Neutrophil (primary cell): ENCODE results near the gene DNAH3.
"Not testable (repeated sequence)": the region's sequence is repeated elsewhere in the genome, so short reads cannot be mapped to it uniquely, and the experiment has no call there.

ENCODE experiments used
- H3K27ac ChIP-seq: fragments of 200-600 bp; sonication (generic); 2 replicates; pipeline ENCODE4 v1.5.1; 2016; ENCODE audit warnings: mild to moderate bottlenecking, moderate library complexity
- H3K27me3 ChIP-seq: fragments of 200-600 bp; sonication (generic); 2 replicates; pipeline ENCODE4 v1.6.0; 2016; ENCODE audit warnings: mild to moderate bottlenecking
- H3K36me3 ChIP-seq: fragments of 200-600 bp; sonication (generic); 2 replicates; pipeline ENCODE4 v1.5.1; 2017
- H3K4me1 ChIP-seq, 2 experiments: fragments of 200-600 bp in 1 of 2; sonication (generic) in 1 of 2; 1 replicate in 1 of 2; 2 replicates in 1 of 2; pipeline versions ENCODE4 v1.5.1 to v1.6.1; 2013 to 2016; ENCODE audit warnings: low read depth in 1 of 2, low read length in 1 of 2, mild to moderate bottlenecking in 1 of 2, moderate library complexity in 1 of 2; ENCODE audit not compliant: control insufficient read depth in 1 of 2, insufficient read depth in 1 of 2
- H3K4me3 ChIP-seq, 2 experiments: fragments of 200-600 bp in 1 of 2; sonication (generic) in 1 of 2; 1 replicate in 1 of 2; 2 replicates in 1 of 2; pipeline ENCODE4 v1.5.1; 2013 to 2016; ENCODE audit warnings: low read depth in 1 of 2, low read length in 1 of 2, mild to moderate bottlenecking in 1 of 2, moderate library complexity in 1 of 2
- H3K9me3 ChIP-seq: fragments of 200-600 bp; sonication (generic); 2 replicates; pipeline ENCODE4 v1.5.1; 2016
- TF ChIP-seq, protein P1 (sequence below): fragments of 200-600 bp; sonication (generic); IDR thresholded peaks from 2 replicates; pipeline ENCODE4 v1.5.1; 2016; ENCODE audit warnings: antibody characterized with exemption

The DNAH3 gene

DNA sequence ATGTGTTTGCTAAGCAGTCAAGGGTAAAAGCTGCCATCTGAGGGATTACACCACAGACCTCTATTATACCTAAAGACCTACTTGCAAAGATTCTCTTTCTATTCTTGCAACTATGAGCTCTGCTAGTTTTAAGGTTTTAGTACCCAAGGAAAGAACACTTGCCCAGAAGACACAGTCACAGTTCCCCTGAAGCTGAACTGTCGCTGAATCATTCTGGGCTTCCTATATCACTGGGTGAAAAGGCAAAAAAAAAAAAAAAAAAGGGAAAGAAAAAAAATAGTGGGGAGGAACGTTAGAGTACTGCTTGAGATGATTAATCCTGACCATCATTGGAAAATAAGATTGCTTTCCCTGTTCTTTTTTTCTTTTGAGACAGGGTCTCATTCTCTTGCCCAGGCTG lies 212.2 kb downstream of the DNAH3 start:
- Histone ChIP-seq H3K27me3 (no peaks in the 10 kb centered on the region), H3K4me1 (peaks cover 4 to 8% of the 10 kb centered on the region in 2 experiments), H3K9me3 (no peaks in the 10 kb centered on the region), H3K36me3 (no peaks in the 10 kb centered on the region), H3K27ac (no peak overlapping the region), H3K4me3 (no peak overlapping the region)
- TF ChIP-seq, protein P1, sequence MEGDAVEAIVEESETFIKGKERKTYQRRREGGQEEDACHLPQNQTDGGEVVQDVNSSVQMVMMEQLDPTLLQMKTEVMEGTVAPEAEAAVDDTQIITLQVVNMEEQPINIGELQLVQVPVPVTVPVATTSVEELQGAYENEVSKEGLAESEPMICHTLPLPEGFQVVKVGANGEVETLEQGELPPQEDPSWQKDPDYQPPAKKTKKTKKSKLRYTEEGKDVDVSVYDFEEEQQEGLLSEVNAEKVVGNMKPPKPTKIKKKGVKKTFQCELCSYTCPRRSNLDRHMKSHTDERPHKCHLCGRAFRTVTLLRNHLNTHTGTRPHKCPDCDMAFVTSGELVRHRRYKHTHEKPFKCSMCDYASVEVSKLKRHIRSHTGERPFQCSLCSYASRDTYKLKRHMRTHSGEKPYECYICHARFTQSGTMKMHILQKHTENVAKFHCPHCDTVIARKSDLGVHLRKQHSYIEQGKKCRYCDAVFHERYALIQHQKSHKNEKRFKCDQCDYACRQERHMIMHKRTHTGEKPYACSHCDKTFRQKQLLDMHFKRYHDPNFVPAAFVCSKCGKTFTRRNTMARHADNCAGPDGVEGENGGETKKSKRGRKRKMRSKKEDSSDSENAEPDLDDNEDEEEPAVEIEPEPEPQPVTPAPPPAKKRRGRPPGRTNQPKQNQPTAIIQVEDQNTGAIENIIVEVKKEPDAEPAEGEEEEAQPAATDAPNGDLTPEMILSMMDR, result no peak

DNA sequence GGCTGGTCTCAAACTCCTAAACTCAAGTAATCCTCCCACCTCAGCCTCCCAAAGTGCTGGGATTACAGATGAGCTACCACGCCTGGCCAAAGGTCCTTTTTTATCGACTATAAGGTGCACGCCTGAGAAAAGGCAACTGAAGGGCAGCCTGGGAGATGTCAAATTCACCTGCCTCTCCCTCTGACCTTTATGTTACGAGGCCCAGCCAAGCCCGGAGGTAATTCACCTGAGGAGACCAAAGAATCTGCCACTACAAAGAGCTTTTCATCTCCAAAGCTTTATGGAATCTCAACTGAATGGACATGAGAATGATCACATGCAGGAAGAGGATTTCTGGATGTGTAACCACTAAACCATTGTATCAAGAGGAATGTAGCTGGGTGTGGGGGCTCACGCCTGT lies 212.9 kb downstream of the DNAH3 start:
- Histone ChIP-seq H3K27ac (no peak overlapping the region), H3K27me3 (no peaks in the 10 kb centered on the region), H3K4me3 (no peak overlapping the region), H3K4me1 (peaks cover 4 to 8% of the 10 kb centered on the region in 2 experiments), H3K36me3 (no peaks in the 10 kb centered on the region), H3K9me3 (no peaks in the 10 kb centered on the region)
- TF ChIP-seq, protein P1, result no peak

DNA sequence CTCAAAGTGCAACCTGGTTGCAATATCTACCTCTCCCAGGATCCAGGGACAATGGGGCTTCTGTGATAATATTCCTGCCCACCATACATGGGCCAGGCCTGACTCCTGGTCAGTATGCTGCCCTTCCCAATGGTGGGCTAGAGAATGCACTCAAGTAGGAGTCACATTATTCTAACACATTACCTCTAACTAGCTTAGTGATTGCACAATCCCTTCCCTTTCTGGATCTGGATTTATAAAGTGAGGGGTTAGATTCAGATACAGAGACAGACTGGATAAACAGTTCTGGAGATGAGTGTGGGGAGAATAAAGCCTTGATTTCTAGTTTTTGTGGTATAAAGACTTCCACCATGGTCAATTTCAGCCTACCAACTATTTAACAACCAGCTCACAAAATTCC lies 217.1 kb downstream of the DNAH3 start:
- no peak overlapping the region for H3K4me3 ChIP-seq
- no peaks in the 10 kb centered on the region for H3K4me1 ChIP-seq
- H3K27ac ChIP-seq, result no peak overlapping the region
- H3K9me3 ChIP-seq, result no peaks in the 10 kb centered on the region
- TF ChIP-seq, protein P1, result no peak
- H3K27me3 ChIP-seq, result no peaks in the 10 kb centered on the region
- no peaks in the 10 kb centered on the region for H3K36me3 ChIP-seq

DNA sequence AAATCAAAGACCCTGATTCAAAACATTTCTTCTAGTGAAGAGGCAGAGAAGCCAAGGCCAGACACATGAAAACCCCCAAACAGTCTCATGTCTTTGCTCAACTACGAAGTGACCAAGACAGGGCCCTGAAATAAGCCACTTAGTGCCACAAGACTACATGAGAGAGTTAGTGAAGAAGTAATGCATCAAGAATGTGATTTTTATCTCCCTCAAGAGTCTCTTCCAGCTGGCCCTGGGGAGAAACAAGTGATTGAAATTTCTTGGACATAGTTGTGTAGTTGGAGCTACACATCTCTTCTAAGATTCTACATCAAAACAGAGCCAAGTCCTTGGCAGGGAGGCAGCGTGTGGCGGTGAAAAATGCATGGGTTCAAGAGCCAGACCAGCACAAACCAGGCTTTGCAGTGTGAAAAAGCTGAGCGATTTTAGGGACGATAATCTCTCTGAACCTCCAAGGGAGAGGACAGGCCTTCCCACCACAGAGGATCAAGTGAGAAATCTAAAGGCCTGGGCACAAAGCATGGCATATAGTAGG lies 219.5 kb downstream of the DNAH3 start:
- TF ChIP-seq, protein P1, result no peak
- H3K4me3 ChIP-seq, result no peak overlapping the region
- no peaks in the 10 kb centered on the region for H3K27me3 ChIP-seq
- H3K27ac ChIP-seq, result no peak overlapping the region
- H3K4me1 ChIP-seq, result no peaks in the 10 kb centered on the region
- H3K36me3 ChIP-seq, result no peaks in the 10 kb centered on the region
- no peaks in the 10 kb centered on the region for H3K9me3 ChIP-seq

DNA sequence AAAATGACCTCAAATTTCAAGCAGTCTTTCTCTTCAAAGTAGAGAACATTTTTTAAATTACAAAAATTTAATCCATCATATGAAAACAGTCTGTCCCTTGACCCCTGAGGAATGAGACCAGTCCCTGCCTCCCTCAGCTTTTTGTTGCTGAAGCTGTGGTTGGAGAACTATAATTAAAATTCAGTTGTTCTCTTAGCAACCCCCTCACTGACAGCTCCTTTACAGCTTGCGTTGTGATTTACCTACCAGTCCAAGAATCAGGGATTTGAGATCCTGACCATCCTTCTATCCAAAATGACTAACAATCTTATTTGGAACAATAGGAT lies 220.3 kb downstream of the DNAH3 start:
- no peaks in the 10 kb centered on the region for H3K4me1 ChIP-seq
- H3K9me3 ChIP-seq, result no peaks in the 10 kb centered on the region
- H3K36me3 ChIP-seq, result peaks cover 6% of the 10 kb centered on the region
- TF ChIP-seq, protein P1, result no peak
- H3K4me3 ChIP-seq, result no peak overlapping the region
- H3K27me3 ChIP-seq, result no peaks in the 10 kb centered on the region
- H3K27ac ChIP-seq, result no peak overlapping the region

DNA sequence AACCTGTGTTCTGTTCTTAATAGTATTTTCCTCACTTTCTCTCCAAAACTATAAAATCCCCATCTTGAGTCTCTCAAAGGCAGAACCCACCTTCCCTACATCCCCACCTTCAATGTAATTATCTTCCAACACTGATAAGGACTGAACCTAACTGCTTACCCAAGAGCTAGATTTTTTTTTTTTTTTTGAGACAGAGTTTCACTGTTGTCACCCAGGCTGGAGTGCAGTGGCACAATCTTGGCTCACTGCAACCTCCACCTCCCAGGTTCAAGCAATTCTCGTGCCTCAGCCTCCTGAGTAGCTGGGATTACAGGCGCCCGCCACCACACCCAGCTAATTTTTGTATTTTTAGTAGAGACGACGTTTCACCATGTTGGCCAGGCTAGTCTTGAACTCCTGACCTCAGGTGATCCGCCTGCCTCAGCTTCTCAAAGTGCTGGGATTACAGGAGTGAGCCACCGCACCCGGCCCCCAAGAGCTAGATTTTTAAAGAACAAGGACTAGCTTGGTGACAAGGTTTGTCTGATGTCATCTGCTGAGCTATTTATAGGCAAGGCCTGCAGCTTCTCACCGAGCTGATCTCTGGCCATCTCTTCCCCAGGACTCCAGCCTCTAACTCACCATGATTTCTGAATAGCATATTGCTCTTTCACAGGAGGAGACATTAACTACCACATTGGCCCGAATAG lies 220.8 kb downstream of the DNAH3 start:
- not testable (repeated sequence) for H3K27me3 ChIP-seq, H3K27ac ChIP-seq, H3K36me3 ChIP-seq, H3K9me3 ChIP-seq, H3K4me1 ChIP-seq, H3K4me3 ChIP-seq
